Uterus (tissue), 4 donors: Measurements from ENCODE around the gene HCST. TPM values are rescaled to one million over a fixed set of nuclear protein-coding genes. Genes with fewer than 3 reads are reported as not detected.

Source experiments
- DNase-seq, 2 donors: peaks; one replicate each; pipeline ENCODE4 v3.0.0-alpha.2; 2019 to 2020
- H3K27ac ChIP-seq, 2 donors: fragments of 200-600 bp; sonication (generic); 1 replicate in 1 of 2; 2 replicates in 1 of 2; pipeline ENCODE4 v1.5.1; 2016 to 2018
- H3K27me3 ChIP-seq, 2 donors: fragments of 200-600 bp; sonication (generic); one replicate each; pipeline ENCODE4 v1.5.1; 2018 to 2019; ENCODE audit warnings: control low read depth in 1 of 2
- H3K36me3 ChIP-seq, 2 donors: fragments of 200-600 bp; sonication (generic); one replicate each; pipeline ENCODE4 v1.5.1; 2019; ENCODE audit warnings: control low read depth in 1 of 2
- H3K4me1 ChIP-seq, 2 donors: fragments of 200-600 bp; sonication (generic); one replicate each; pipeline ENCODE4 v1.5.1; 2018 to 2019; ENCODE audit warnings: control low read depth in 1 of 2
- H3K4me3 ChIP-seq, 2 donors: fragments of 200-600 bp; sonication (generic); 1 replicate in 1 of 2; 2 replicates in 1 of 2; pipeline ENCODE4 v1.5.1; 2018 to 2019; ENCODE audit warnings: mild to moderate bottlenecking in 1 of 2
- H3K9me3 ChIP-seq, 2 donors: fragments of 200-600 bp; sonication (generic); one replicate each; pipeline ENCODE4 v1.5.1; 2019; ENCODE audit warnings: control low read depth in 1 of 2
- POLR2A ChIP-seq, 2 donors: fragments of 450-650 bp; IDR thresholded peaks; one replicate each; pipeline ENCODE4 v1.6.1; 2016; ENCODE audit warnings: antibody characterized with exemption in 2 of 2, mild to moderate bottlenecking in 1 of 2, moderate library complexity in 1 of 2
- intact Hi-C: fragments of 100-400 bp; cut with DNase I; formaldehyde crosslinking; loops from one replicate; pipeline ENCODE4 v1.15.1; 2023; ENCODE audit warnings: low total_unique reads
- total RNA-seq, 4 donors: library from RNA; depleted of rRNA in 3 of 4; stranded (reverse); fragments of >200 nt in 3 of 4; gene quantifications; one replicate each; pipeline versions ENCODE4 v1.1.0 to v1.2.4, GENCODE V29; 2014 to 2023
- TF ChIP-seq, protein P1 (sequence below), 4 experiments: fragments of 200-600 bp in 2 of 4; fragments of 450-650 bp in 2 of 4; sonication (generic) in 2 of 4; IDR thresholded peaks; one replicate each; pipeline ENCODE4 v1.5.1; 2016 to 2019; ENCODE audit warnings: antibody characterized with exemption in 4 of 4, mild to moderate bottlenecking in 2 of 4, moderate library complexity in 1 of 4
- donor health status: DM: yes; HTN: yes; CAD: no.

The HCST gene
- total RNA-seq, 4 donors from 2014 or later = 1.6 to 47.1 (median 4.5) TPM; not detected in 1

- intact Hi-C loops = no loop called here
- TF ChIP-seq POLR2A (IDR thresholded peaks at IDR 0.05) = no peak
- TF ChIP-seq, protein P1, sequence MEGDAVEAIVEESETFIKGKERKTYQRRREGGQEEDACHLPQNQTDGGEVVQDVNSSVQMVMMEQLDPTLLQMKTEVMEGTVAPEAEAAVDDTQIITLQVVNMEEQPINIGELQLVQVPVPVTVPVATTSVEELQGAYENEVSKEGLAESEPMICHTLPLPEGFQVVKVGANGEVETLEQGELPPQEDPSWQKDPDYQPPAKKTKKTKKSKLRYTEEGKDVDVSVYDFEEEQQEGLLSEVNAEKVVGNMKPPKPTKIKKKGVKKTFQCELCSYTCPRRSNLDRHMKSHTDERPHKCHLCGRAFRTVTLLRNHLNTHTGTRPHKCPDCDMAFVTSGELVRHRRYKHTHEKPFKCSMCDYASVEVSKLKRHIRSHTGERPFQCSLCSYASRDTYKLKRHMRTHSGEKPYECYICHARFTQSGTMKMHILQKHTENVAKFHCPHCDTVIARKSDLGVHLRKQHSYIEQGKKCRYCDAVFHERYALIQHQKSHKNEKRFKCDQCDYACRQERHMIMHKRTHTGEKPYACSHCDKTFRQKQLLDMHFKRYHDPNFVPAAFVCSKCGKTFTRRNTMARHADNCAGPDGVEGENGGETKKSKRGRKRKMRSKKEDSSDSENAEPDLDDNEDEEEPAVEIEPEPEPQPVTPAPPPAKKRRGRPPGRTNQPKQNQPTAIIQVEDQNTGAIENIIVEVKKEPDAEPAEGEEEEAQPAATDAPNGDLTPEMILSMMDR (IDR thresholded peaks at IDR 0.05) = no peak
- Histone ChIP-seq H3K36me3 (no peaks in the 10 kb centered on the region), H3K4me3 (peak overlapping the region in 1 of 2 donors; percentile 81), H3K27ac (peak overlapping the region; percentile 87 to 89), H3K27me3 (no peaks in the 10 kb centered on the region), H3K4me1 (peaks cover 0 to 17% of the 10 kb centered on the region in 2 donors), H3K9me3 (no peaks in the 10 kb centered on the region)
- no peak for DNase-seq
These were observed 1.2 kb upstream of the HCST start for GRCh38 chr19:35901055-35901644.

- DNase-seq = no peak
- H3K9me3 ChIP-seq = no peaks in the 10 kb centered on the region
- H3K27ac ChIP-seq = peak overlapping the region; percentile 21 to 45
- H3K27me3 ChIP-seq = no peaks in the 10 kb centered on the region
- H3K4me3 ChIP-seq = no peak overlapping the region
- H3K4me1 ChIP-seq = peaks cover 0 to 12% of the 10 kb centered on the region in 2 donors
- no peaks in the 10 kb centered on the region for H3K36me3 ChIP-seq
- TF ChIP-seq, protein P1 (IDR thresholded peaks at IDR 0.05) = no peak
- no peak for TF ChIP-seq POLR2A (IDR thresholded peaks at IDR 0.05)
- intact Hi-C loops = no loop called here
These were observed 644 bp downstream of the HCST start for GRCh38 chr19:35902870-35903475.

DNA sequence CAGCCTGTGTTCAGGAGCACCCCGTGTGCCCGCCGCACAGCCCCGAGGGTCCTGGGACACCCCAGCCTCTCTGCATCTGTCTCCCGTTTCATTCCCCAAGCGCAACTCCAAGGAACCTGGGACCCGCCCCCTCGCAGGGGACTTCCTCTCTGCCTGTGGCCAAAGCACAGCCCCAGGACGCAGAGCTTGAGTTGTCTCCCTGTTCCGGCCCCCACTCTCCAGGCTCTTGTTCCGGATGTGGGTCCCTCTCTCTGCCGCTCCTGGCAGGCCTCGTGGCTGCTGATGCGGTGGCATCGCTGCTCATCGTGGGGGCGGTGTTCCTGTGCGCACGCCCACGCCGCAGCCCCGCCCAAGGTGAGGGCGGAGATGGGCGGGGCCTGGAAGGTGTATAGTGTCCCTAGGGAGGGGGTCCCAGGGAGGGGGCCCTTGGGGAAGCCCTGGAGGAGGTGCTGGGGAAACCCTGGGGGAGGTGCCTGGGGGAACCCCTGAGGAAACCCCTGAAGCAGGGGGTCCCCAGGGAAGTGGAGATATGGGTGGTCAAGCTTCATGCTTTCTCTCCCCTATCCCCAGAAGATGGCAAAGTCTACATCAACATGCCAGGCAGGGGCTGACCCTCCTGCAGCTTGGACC, 1.3 kb downstream of the HCST start:
- TF ChIP-seq, protein P1 (IDR thresholded peaks at IDR 0.05) = no peak
- peak in 1 of 2 donors; percentile 19 for TF ChIP-seq POLR2A (IDR thresholded peaks at IDR 0.05)
- intact Hi-C loops = no loop called here
- Histone ChIP-seq H3K27me3 (no peaks in the 10 kb centered on the region), H3K4me1 (peaks cover 0 to 5% of the 10 kb centered on the region in 2 donors), H3K27ac (peak overlapping the region; percentile 21 to 45), H3K9me3 (no peaks in the 10 kb centered on the region), H3K36me3 (no peaks in the 10 kb centered on the region), H3K4me3 (no peak overlapping the region)
- peak; percentile 40 to 56 for DNase-seq

- no peaks in the 10 kb centered on the region for H3K9me3 ChIP-seq
- H3K36me3 ChIP-seq = no peaks in the 10 kb centered on the region
- no peak overlapping the region for H3K27ac ChIP-seq
- intact Hi-C loops = no loop called here
- no peak overlapping the region for H3K4me3 ChIP-seq
- DNase-seq = no peak
- no peak for TF ChIP-seq POLR2A (IDR thresholded peaks at IDR 0.05)
- TF ChIP-seq, protein P1 (IDR thresholded peaks at IDR 0.05) = no peak
- H3K27me3 ChIP-seq = no peaks in the 10 kb centered on the region
- peaks cover 0 to 4% of the 10 kb centered on the region in 2 donors for H3K4me1 ChIP-seq
These were observed 2.2 kb downstream of the HCST start for GRCh38 chr19:35904311-35905068.
